HepG2 (cell line): ENCODE measurements around the gene DOK4. TPM values are rescaled to one million over a fixed set of nuclear protein-coding genes. Genes with fewer than 3 reads are reported as not detected.
A peak's percentile ranks its signal among the peaks of the same experiment; 100 is the strongest.

Experiments used
- ARID5B ChIP-seq: IDR thresholded peaks from 2 replicates; pipeline ENCODE4 v1.4.0; 2020; ENCODE audit warnings: mild to moderate bottlenecking, missing genetic modification reagents
- CBX1 ChIP-seq: IDR thresholded peaks from one replicate; pipeline ENCODE4 v1.6.1; 2016; ENCODE audit warnings: antibody characterized with exemption, low read depth
- DNMT3B ChIP-seq: conservative IDR thresholded peaks from 2 replicates; pipeline ENCODE4 v1.6.1; 2016; ENCODE audit warnings: missing biosample characterization, control low read depth
- ELF3 ChIP-seq: IDR thresholded peaks from 2 replicates; pipeline ENCODE4 v1.6.1; 2016; ENCODE audit warnings: missing genetic modification reagents, missing compliant biosample characterization
- ETV5 ChIP-seq: IDR thresholded peaks from 2 replicates; pipeline ENCODE4 v1.6.1; 2018; ENCODE audit warnings: missing biosample characterization, missing genetic modification reagents, inconsistent platforms, borderline replicate concordance
- FOSL2 ChIP-seq: sonication (generic); formaldehyde crosslinking; IDR thresholded peaks from 2 replicates; pipeline ENCODE4 v1.4.0; 2020; ENCODE audit warnings: missing genetic modification reagents
- GABPA ChIP-seq, 2 experiments: IDR thresholded peaks; 2 replicates each; pipeline ENCODE4 v1.6.1; 2011 to 2016; ENCODE audit warnings: low read depth in 2 of 2, low read length in 1 of 2, missing biosample characterization in 1 of 2, missing genetic modification characterization in 1 of 2
- HNF1B ChIP-seq: sonication (generic); formaldehyde crosslinking; IDR thresholded peaks from 2 replicates; pipeline ENCODE4 v1.5.1; 2020; ENCODE audit warnings: mild to moderate bottlenecking, moderate library complexity, missing genetic modification reagents
- KAT8 ChIP-seq: IDR thresholded peaks from 2 replicates; pipeline ENCODE4 v1.6.1; 2016; ENCODE audit warnings: missing genetic modification reagents, missing compliant biosample characterization
- MAFF ChIP-seq: IDR thresholded peaks from 2 replicates; pipeline ENCODE4 v1.6.1; 2011; ENCODE audit warnings: low read depth, low read length, improper control_type of control experiment
- PATZ1 ChIP-seq: sonication (generic); formaldehyde crosslinking; IDR thresholded peaks from 2 replicates; pipeline ENCODE4 v1.4.0; 2020; ENCODE audit warnings: missing genetic modification reagents
- PRDM10 ChIP-seq: sonication (generic); formaldehyde crosslinking; IDR thresholded peaks from 2 replicates; pipeline ENCODE4 v1.4.0; 2020; ENCODE audit warnings: low read depth, missing genetic modification reagents
- SAP130 ChIP-seq: IDR thresholded peaks from 2 replicates; pipeline ENCODE4 v1.6.1; 2016; ENCODE audit warnings: low read depth
- SCMH1 ChIP-seq: sonication (generic); formaldehyde crosslinking; IDR thresholded peaks from 2 replicates; pipeline ENCODE4 v1.9.0; 2021; ENCODE audit warnings: missing genetic modification reagents, mild to moderate bottlenecking, borderline replicate concordance
- XRCC5 ChIP-seq: fragments of 200-400 bp; formaldehyde crosslinking; optimal IDR thresholded peaks from 2 replicates; pipeline ENCODE3; 2017; ENCODE audit warnings: mild to moderate bottlenecking, low read length
- ZGPAT ChIP-seq: IDR thresholded peaks from 2 replicates; pipeline ENCODE4 v1.6.1; 2016; ENCODE audit warnings: mild to moderate bottlenecking
- polyA plus RNA-seq, 8 experiments: library from polyadenylated mRNA; depleted of rRNA in 3 of 8; stranded (reverse) in 7 of 8; unstranded in 1 of 8; fragments of >200 nt; fragmentation: Illumina TruSeq in 4 of 8; extraction: Trizol in 4 of 8; gene quantifications; 2 replicates each; pipeline versions ENCODE4 v1.2.1 to v1.2.3, GENCODE V29; 2011 to 2016; ENCODE audit warnings: low read depth in 4 of 8, missing spikeins in 1 of 8, mixed read lengths in 1 of 8; ENCODE audit not compliant: insufficient read depth in 1 of 8
- total RNA-seq, 5 experiments: library from RNA; depleted of rRNA; stranded (reverse); fragments of >200 nt; fragmentation: Illumina TruSeq; extraction: Trizol; gene quantifications; 2 replicates each; pipeline ENCODE4 v1.2.3, GENCODE V29; 2016; ENCODE audit warnings: low read depth in 1 of 5

Gene DOK4
- total and polyA plus RNA-seq, 2 of the 13 experiments (the other 11 are each of a cell fraction or from before 2014, with no cell fraction given), result 52.7 to 70.0 TPM

GRCh38 chr16:57530104-57530521 lies 43.8 kb upstream of the DOK4 start (continued):
- TF ChIP-seq PATZ1 (peak; percentile 43; the same call in 1 of the 2 replicates), ELF3 (CRISPR knock-in tag) (0 out of 2 replicates have a peak, but pooled peaks have one; percentile 30), SCMH1 (no peak), FOSL2 (peak; percentile 91), PRDM10 (peak; percentile 56; the same call in 1 of the 2 replicates), CBX1 (no peak), ARID5B (CRISPR knock-in tag) (peak; percentile 26; the same call in 1 of the 2 replicates), KAT8 (CRISPR knock-in tag) (0 out of 2 replicates have a peak, but pooled peaks have one; percentile 14), GABPA (IDR thresholded peaks at IDR 0.05; ENCODE audit: low read depth, low read length) (no peak), GABPA (CRISPR knock-in tag; IDR thresholded peaks at IDR 0.05; ENCODE audit: low read depth) (peak; percentile 29; the same call in 1 of the 2 replicates), ETV5 (CRISPR knock-in tag) (peak; percentile 83; the same call in 1 of the 2 replicates), SAP130 (CRISPR knock-in tag) (peak; percentile 54; the same call in 1 of the 2 replicates), DNMT3B (0 out of 2 replicates have a peak, but pooled peaks have one; percentile 33), XRCC5 (peak; percentile 27), HNF1B (CRISPR knock-in tag) (0 out of 2 replicates have a peak, but pooled peaks have one; percentile 26), MAFF (no peak), ZGPAT (CRISPR knock-in tag) (0 out of 2 replicates have a peak, but pooled peaks have one; percentile 29)
